Caco-2 (cell line): ENCODE data around the gene PLXNA4. TPM values are rescaled to one million over a fixed set of nuclear protein-coding genes. Genes with fewer than 3 reads are reported as not detected.

Experiments used
- BruUV-seq: library from RNA; stranded (reverse); fragments of 400-500 nt; replicated peaks from 2 replicates; lab custom pipeline; 2021; lab: Mats Ljungman, UMichigan
- CTCF ChIA-PET: fragments of 300-600 bp; sonication (Branson Sonifier 250); formaldehyde crosslinking; loops from one replicate; lab custom pipeline; 2022; ENCODE audit warnings: antibody characterized with exemption; lab: Charles Lee
- POLR2A ChIA-PET: fragments of 300-600 bp; sonication (Branson Sonifier 250); formaldehyde crosslinking; loops from one replicate; lab custom pipeline; 2022; ENCODE audit warnings: antibody characterized with exemption; lab: Charles Lee
- DNase-seq, 2 experiments: peaks; one replicate each; pipeline versions ENCODE4 v3.0.0 to v3.0.0-alpha.2; 2020 to 2022
- H3K27me3 ChIP-seq: replicated peaks from 2 replicates; pipeline ENCODE4 v1.6.0; 2011; ENCODE audit warnings: low read length; ENCODE audit not compliant: control insufficient read depth, insufficient read depth
- H3K36me3 ChIP-seq: 2 replicates; pipeline ENCODE4 v1.5.1; 2011; ENCODE audit warnings: low read length; ENCODE audit not compliant: control insufficient read depth, insufficient read depth
- H3K4me1 ChIP-seq: fragments of 250-450 bp; sonication (Bioruptor Pico); 2 replicates; pipeline ENCODE4 v1.5.1; 2020; ENCODE audit warnings: mild to moderate bottlenecking
- H3K4me3 ChIP-seq: 2 replicates; pipeline ENCODE4 v1.5.1; 2011; ENCODE audit warnings: low read depth, mild to moderate bottlenecking, control low read depth, low read length
- H3K9me3 ChIP-seq: fragments of 250-450 bp; sonication (Bioruptor Pico); 2 replicates; pipeline ENCODE4 v1.5.1; 2020; ENCODE audit warnings: mild to moderate bottlenecking, moderate library complexity
- H3K27ac Mint-ChIP-seq: one replicate; pipeline ENCODE4 v1.8.0; 2022; ENCODE audit warnings: mixed read lengths; ENCODE audit not compliant: unreplicated experiment
- H3K27me3 Mint-ChIP-seq: one replicate; pipeline ENCODE4 v1.8.0; 2022; ENCODE audit warnings: mixed read lengths; ENCODE audit not compliant: insufficient read depth, unreplicated experiment
- H3K36me3 Mint-ChIP-seq: one replicate; pipeline ENCODE4 v1.8.0; 2022; ENCODE audit warnings: mild to moderate bottlenecking, mixed read lengths; ENCODE audit not compliant: insufficient read depth, unreplicated experiment
- H3K4me1 Mint-ChIP-seq: one replicate; pipeline ENCODE4 v1.8.0; 2022; ENCODE audit warnings: low read depth, mixed read lengths; ENCODE audit not compliant: unreplicated experiment
- H3K4me3 Mint-ChIP-seq: one replicate; pipeline ENCODE4 v1.8.0; 2022; ENCODE audit warnings: mild to moderate bottlenecking, moderate library complexity, mixed read lengths; ENCODE audit not compliant: unreplicated experiment
- H3K9me3 Mint-ChIP-seq: one replicate; pipeline ENCODE4 v1.8.0; 2022; ENCODE audit warnings: mixed read lengths; ENCODE audit not compliant: unreplicated experiment
- intact Hi-C: fragments of 100-400 bp; cut with micrococcal nuclease; formaldehyde crosslinking; loops from one replicate; pipeline ENCODE4 v1.10.0; 2022; ENCODE audit not compliant: unreplicated experiment
- total RNA-seq: library from RNA; stranded (reverse); gene quantifications from 2 replicates; pipeline ENCODE4 v1.2.3, GENCODE V29; 2022
- TF ChIP-seq, protein P1 (sequence below), 2 experiments: fragments of 200-600 bp in 1 of 2; IDR thresholded peaks; 1 replicate in 1 of 2; 2 replicates in 1 of 2; pipeline versions ENCODE4 v1.5.1 to v1.8.0; 2011 to 2022; ENCODE audit warnings: antibody characterized with exemption in 1 of 2, control low read depth in 1 of 2, inconsistent platforms in 1 of 2, low read depth in 1 of 2, low read length in 1 of 2, mild to moderate bottlenecking in 1 of 2, moderate library complexity in 1 of 2; ENCODE audit not compliant: insufficient read depth in 1 of 2, severe bottlenecking in 1 of 2, unreplicated experiment in 1 of 2

Gene PLXNA4
- total RNA-seq, 1 experiment from 2014 or later, result 0.43 TPM

DNA sequence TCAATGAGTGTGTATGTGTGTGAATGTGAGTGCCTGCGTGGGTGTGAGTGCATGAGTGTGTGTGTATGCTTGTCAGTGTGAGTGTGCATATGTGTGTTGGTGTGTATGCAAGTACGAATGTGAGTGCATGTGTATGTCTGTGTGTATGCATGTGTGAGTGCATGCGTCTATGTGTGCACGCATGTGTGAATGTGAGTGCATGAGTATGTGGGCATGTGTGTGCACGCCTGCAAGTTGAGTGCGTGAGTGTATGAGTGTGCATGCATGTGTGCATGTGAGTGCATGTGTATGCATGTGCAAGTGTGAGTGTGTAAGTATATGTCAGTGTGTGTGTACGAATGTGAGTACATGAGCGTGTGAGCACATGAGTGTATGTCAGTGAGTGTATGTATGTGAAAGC lies 399.6 kb downstream of the PLXNA4 start:
- Mint-ChIP-seq H3K4me3 (no peak overlapping the region), H3K27ac (no peak overlapping the region), H3K36me3 (no peaks in the 10 kb centered on the region), H3K9me3 (no peaks in the 10 kb centered on the region), H3K27me3 (no peaks in the 10 kb centered on the region), H3K4me1 (no peaks in the 10 kb centered on the region)
- no peaks in the 10 kb centered on the region for H3K9me3 ChIP-seq
- no peak overlapping the region for H3K4me3 ChIP-seq
- H3K27me3 ChIP-seq, result no peaks in the 10 kb centered on the region
- H3K4me1 ChIP-seq, result no peaks in the 10 kb centered on the region
- DNase-seq, result no peak
- POLR2A ChIA-PET, result no interaction called here
- no peaks in the 10 kb centered on the region for H3K36me3 ChIP-seq
- no TSS peak for BruUV-seq
- TF ChIP-seq, protein P1, sequence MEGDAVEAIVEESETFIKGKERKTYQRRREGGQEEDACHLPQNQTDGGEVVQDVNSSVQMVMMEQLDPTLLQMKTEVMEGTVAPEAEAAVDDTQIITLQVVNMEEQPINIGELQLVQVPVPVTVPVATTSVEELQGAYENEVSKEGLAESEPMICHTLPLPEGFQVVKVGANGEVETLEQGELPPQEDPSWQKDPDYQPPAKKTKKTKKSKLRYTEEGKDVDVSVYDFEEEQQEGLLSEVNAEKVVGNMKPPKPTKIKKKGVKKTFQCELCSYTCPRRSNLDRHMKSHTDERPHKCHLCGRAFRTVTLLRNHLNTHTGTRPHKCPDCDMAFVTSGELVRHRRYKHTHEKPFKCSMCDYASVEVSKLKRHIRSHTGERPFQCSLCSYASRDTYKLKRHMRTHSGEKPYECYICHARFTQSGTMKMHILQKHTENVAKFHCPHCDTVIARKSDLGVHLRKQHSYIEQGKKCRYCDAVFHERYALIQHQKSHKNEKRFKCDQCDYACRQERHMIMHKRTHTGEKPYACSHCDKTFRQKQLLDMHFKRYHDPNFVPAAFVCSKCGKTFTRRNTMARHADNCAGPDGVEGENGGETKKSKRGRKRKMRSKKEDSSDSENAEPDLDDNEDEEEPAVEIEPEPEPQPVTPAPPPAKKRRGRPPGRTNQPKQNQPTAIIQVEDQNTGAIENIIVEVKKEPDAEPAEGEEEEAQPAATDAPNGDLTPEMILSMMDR (IDR thresholded peaks at IDR 0.05; ENCODE audit: insufficient read depth in 1 of 2, low read depth in 1 of 2, low read length in 1 of 2, severe bottlenecking in 1 of 2, unreplicated experiment in 1 of 2), result no peak
- intact Hi-C loops, result no loop called here
- CTCF ChIA-PET, result no interaction called here

DNA sequence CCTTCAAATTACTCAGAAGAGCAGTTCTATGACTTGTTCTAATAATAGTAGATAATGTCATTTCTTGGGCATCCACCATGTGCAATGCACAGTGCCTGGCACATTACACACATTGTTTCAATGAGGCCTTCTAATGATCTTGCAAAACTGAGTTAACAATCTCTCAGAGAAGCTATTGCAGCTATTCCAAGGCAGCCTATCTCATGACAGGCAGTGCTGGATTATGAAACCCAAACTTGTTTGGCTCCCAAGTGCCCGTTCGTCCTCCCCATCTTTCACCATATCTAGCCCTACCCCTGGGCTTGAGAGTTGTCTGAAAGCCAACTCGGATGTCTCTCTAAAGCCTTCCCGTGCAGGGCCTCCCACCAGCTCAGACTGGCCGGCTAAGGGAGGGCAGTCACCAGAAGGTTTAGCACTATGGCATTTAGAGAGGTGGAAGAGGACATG lies 405.1 kb downstream of the PLXNA4 start:
- intact Hi-C loops, result no loop called here
- H3K27ac Mint-ChIP-seq, result no peak overlapping the region
- DNase-seq, result no peak
- BruUV-seq, result no TSS peak
- no peaks in the 10 kb centered on the region; the same call in 1 of the 2 replicates for H3K27me3 ChIP-seq
- peaks cover 14% of the 10 kb centered on the region for H3K27me3 Mint-ChIP-seq
- TF ChIP-seq, protein P1 (IDR thresholded peaks at IDR 0.05; ENCODE audit: insufficient read depth in 1 of 2, low read depth in 1 of 2, low read length in 1 of 2, severe bottlenecking in 1 of 2, unreplicated experiment in 1 of 2), result no peak
- no peak overlapping the region for H3K4me3 Mint-ChIP-seq
- H3K36me3 ChIP-seq, result no peaks in the 10 kb centered on the region
- no peaks in the 10 kb centered on the region for H3K4me1 Mint-ChIP-seq
- ChIA-PET POLR2A (no interaction called here), CTCF (interaction anchor here (0.8 kb wide), 1 partner anchor 80 kb away, joined by 3 read pairs; no protein-coding TSS in a partner anchor)
- H3K36me3 Mint-ChIP-seq, result peaks cover 6% of the 10 kb centered on the region
- H3K9me3 ChIP-seq, result no peaks in the 10 kb centered on the region
- no peaks in the 10 kb centered on the region for H3K9me3 Mint-ChIP-seq
- H3K4me3 ChIP-seq, result no peak overlapping the region
- H3K4me1 ChIP-seq, result no peaks in the 10 kb centered on the region

DNA sequence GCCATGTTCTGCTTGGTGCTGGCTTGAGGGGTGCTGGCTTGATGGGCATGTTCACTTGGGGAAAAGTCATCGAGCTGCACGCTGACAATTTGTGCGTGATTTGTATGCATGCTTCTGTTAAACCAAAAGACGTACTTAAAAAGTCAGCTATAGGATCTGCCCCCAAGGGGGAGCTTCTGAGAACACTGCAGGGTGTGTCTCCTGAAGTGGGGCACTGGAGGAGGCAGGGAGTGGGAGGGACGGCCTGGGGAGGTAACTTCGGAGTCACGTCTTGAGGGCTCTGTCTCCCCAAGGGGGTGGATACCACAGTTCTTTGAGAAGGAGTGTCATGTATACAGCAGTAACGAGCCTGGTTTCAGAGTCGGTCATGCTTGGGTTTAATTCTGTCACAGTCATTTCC lies 406.5 kb downstream of the PLXNA4 start:
- Mint-ChIP-seq H3K27me3 (peaks cover 17% of the 10 kb centered on the region), H3K36me3 (peaks cover 6% of the 10 kb centered on the region), H3K27ac (no peak overlapping the region), H3K4me1 (no peaks in the 10 kb centered on the region), H3K9me3 (no peaks in the 10 kb centered on the region), H3K4me3 (no peak overlapping the region)
- Histone ChIP-seq H3K4me3 (no peak overlapping the region), H3K36me3 (no peaks in the 10 kb centered on the region), H3K27me3 (no peaks in the 10 kb centered on the region; the same call in none of the 2 replicates), H3K9me3 (no peaks in the 10 kb centered on the region), H3K4me1 (no peaks in the 10 kb centered on the region)
- POLR2A ChIA-PET, result no interaction called here
- BruUV-seq, result no TSS peak
- TF ChIP-seq, protein P1 (IDR thresholded peaks at IDR 0.05; ENCODE audit: insufficient read depth in 1 of 2, low read depth in 1 of 2, low read length in 1 of 2, severe bottlenecking in 1 of 2, unreplicated experiment in 1 of 2), result no peak
- CTCF ChIA-PET, result interaction anchor here (0.6 kb wide), 1 partner anchor 14 kb away, joined by 3 read pairs; no protein-coding TSS in a partner anchor
- DNase-seq, result no peak
- intact Hi-C loops, result no loop called here
